GM12878 (cell line): ENCODE data around the gene NGDN. TPM values are rescaled to one million over a fixed set of nuclear protein-coding genes. Genes with fewer than 3 reads are reported as not detected.

ENCODE experiments used
- ATAC-seq: fragments of 200-7000 bp; cut with Tn5 transposase; 3 replicates; pipeline ENCODE4 v1.9.1; 2020; ENCODE audit warnings: mild to moderate bottlenecking, moderate library complexity
- BruUV-seq: library from RNA; stranded (reverse); fragments of 400-500 nt; replicated peaks from 2 replicates; lab custom pipeline; 2021; lab: Mats Ljungman, UMichigan
- CTCF ChIA-PET: fragments of 300-600 bp; sonication (Branson Sonifier 250); formaldehyde crosslinking; extraction: SDS; loops from one replicate; lab custom pipeline; 2021; ENCODE audit warnings: inconsistent platforms; lab: Yijun Ruan, JAX
- POLR2A ChIA-PET: fragments of 350-600 bp; formaldehyde crosslinking; extraction: SDS; loops from one replicate; lab custom pipeline; 2021; ENCODE audit warnings: inconsistent platforms; lab: Charles Lee
- RAD21 ChIA-PET: fragments of 300-600 bp; sonication (Branson Sonifier 250); formaldehyde crosslinking; loops from one replicate; lab custom pipeline; 2023; ENCODE audit warnings: antibody characterized with exemption; ENCODE audit not compliant: unreplicated experiment; lab: Charles Lee
- SMC1A ChIA-PET: fragments of 300-600 bp; sonication (Branson Sonifier 250); formaldehyde crosslinking; loops from one replicate; lab custom pipeline; 2023; ENCODE audit not compliant: unreplicated experiment, uncharacterized antibody; lab: Charles Lee
- DNase-seq: peaks from one replicate; pipeline ENCODE4 v3.0.0-alpha.2; 2011; ENCODE audit warnings: low read depth, low spot score
- FAIRE-seq: peaks from 3 replicates; lab custom pipeline; 2011; peaks lifted over from hg19 to GRCh38; lab: Jason Lieb, UNC
- H2AFZ ChIP-seq: 2 replicates; pipeline ENCODE4 v1.6.0; 2011; ENCODE audit warnings: low read depth, low read length, control low read depth; ENCODE audit not compliant: control insufficient read depth
- H3K27ac ChIP-seq: 2 replicates; pipeline ENCODE4 v1.5.1; 2011; ENCODE audit warnings: control low read depth; ENCODE audit not compliant: control insufficient read depth, insufficient read depth
- H3K27me3 ChIP-seq, 2 experiments: replicated peaks in 1 of 2; 2 replicates each; pipeline versions ENCODE4 v1.6.0 to v1.6.1; 2011; ENCODE audit warnings: low read length in 1 of 2; ENCODE audit not compliant: control insufficient read depth in 2 of 2, insufficient read depth in 2 of 2
- H3K36me3 ChIP-seq, 2 experiments: 2 replicates each; pipeline ENCODE4 v1.5.1; 2011; ENCODE audit warnings: low read length in 1 of 2; ENCODE audit not compliant: control insufficient read depth in 2 of 2, insufficient read depth in 2 of 2
- H3K4me1 ChIP-seq: 2 replicates; pipeline ENCODE4 v1.6.1; 2011; ENCODE audit warnings: mild to moderate bottlenecking, low read length, moderate library complexity, mixed read lengths; ENCODE audit not compliant: control insufficient read depth, insufficient read depth
- H3K4me2 ChIP-seq: 2 replicates; pipeline ENCODE4 v1.6.0; 2011; ENCODE audit warnings: control low read depth; ENCODE audit not compliant: control insufficient read depth, insufficient read depth
- H3K4me3 ChIP-seq: fragments of 200-600 bp; sonication (generic); 2 replicates; pipeline ENCODE4 v1.5.1; 2016
- H3K79me2 ChIP-seq: 2 replicates; pipeline ENCODE4 v1.6.0; 2011; ENCODE audit warnings: low read length; ENCODE audit not compliant: control insufficient read depth, insufficient read depth
- H3K9ac ChIP-seq: 2 replicates; pipeline ENCODE4 v1.8.0; 2011; ENCODE audit warnings: low read length, control low read depth, mixed read lengths; ENCODE audit not compliant: control insufficient read depth, insufficient read depth
- H3K9me3 ChIP-seq: replicated peaks from 3 replicates; pipeline ENCODE4 v1.5.1; 2011; ENCODE audit warnings: mild to moderate bottlenecking, low read length; ENCODE audit not compliant: control insufficient read depth, insufficient read depth
- H4K20me1 ChIP-seq: 2 replicates; pipeline ENCODE4 v1.6.0; 2011; ENCODE audit not compliant: control insufficient read depth, insufficient read depth
- ASH2L ChIP-seq: fragments of 300-600, 200-600 bp; sonication (generic); IDR thresholded peaks from 2 replicates; pipeline ENCODE4 v1.6.1; 2017; ENCODE audit warnings: low read depth, mild to moderate bottlenecking, borderline replicate concordance
- CUX1 ChIP-seq: IDR thresholded peaks from 2 replicates; pipeline ENCODE4 v1.6.1; 2012; ENCODE audit warnings: improper control_type of control experiment, low read depth, low read length; ENCODE audit not compliant: insufficient replicate concordance
- EGR1 ChIP-seq, 2 experiments: IDR thresholded peaks; 1 replicate in 1 of 2; 2 replicates in 1 of 2; pipeline ENCODE4 v1.6.1; 2011 to 2012; ENCODE audit warnings: low read depth in 2 of 2, low read length in 2 of 2, borderline replicate concordance in 1 of 2, mild to moderate bottlenecking in 1 of 2, moderate library complexity in 1 of 2
- FOXM1 ChIP-seq: IDR thresholded peaks from 2 replicates; pipeline ENCODE4 v1.6.1; 2012; ENCODE audit warnings: low read depth, mild to moderate bottlenecking, inconsistent platforms, low read length, moderate library complexity
- IRF3 ChIP-seq: fragments of 450-650 bp; IDR thresholded peaks from 2 replicates; pipeline ENCODE4 v1.6.1; 2014; ENCODE audit warnings: mild to moderate bottlenecking
- JUND ChIP-seq: IDR thresholded peaks from 2 replicates; pipeline ENCODE4 v1.6.1; 2012; ENCODE audit warnings: low read depth, mild to moderate bottlenecking, low read length, improper control_type of control experiment, moderate library complexity
- KDM1A ChIP-seq: fragments of 200-600 bp; sonication (generic); IDR thresholded peaks from 2 replicates; pipeline ENCODE4 v1.6.1; 2016; ENCODE audit warnings: borderline replicate concordance
- YY1 ChIP-seq: IDR thresholded peaks from 2 replicates; pipeline ENCODE4 v1.6.1; 2011; ENCODE audit warnings: low read depth, mild to moderate bottlenecking, low read length
- ZBTB33 ChIP-seq: fragments of 450-650 bp; IDR thresholded peaks from 2 replicates; pipeline ENCODE4 v1.6.1; 2017; ENCODE audit warnings: mild to moderate bottlenecking
- WGBS: methylation state at CpG from one replicate; pipeline ENCODE4 v1.1.6; 2016; ENCODE audit warnings: low lambda C conversion rate; ENCODE audit not compliant: insufficient replicate concordance, insufficient coverage; ENCODE audit errors: missing lambda C conversion rate; 5-methylcytosine and 5-hydroxymethylcytosine counted together
- in situ Hi-C: fragments of 300-500 bp; cut with MboI; formaldehyde crosslinking; loops from 9 replicates; pipeline ENCODE4 v1.14.3; 2018; ENCODE audit warnings: mixed read lengths
- intact Hi-C: fragments of 100-400 bp; cut with micrococcal nuclease; formaldehyde crosslinking; loops from one replicate; pipeline ENCODE4 v1.14.2; 2022; ENCODE audit not compliant: unreplicated experiment
- polyA plus RNA-seq, 11 experiments: library from polyadenylated mRNA; depleted of rRNA in 4 of 11; unstranded in 6 of 11; stranded (reverse) in 5 of 11; fragments of >200 nt; fragmentation: Nextera tagmentation in 4 of 11; fragmentation: Illumina TruSeq in 1 of 11; extraction: Ambion mirVana in 4 of 11; extraction: Trizol in 1 of 11; gene quantifications; 1 replicate in 1 of 11; 2 replicates in 10 of 11; pipeline versions ENCODE4 v1.2.1 to v1.2.3, GENCODE V29; 2011 to 2016; ENCODE audit warnings: inconsistent platforms in 2 of 11, missing spikeins in 2 of 11, low read depth in 1 of 11
- total RNA-seq, 4 experiments: library from RNA; depleted of rRNA in 3 of 4; stranded (reverse); fragments of >200 nt in 3 of 4; fragmentation: Illumina TruSeq in 1 of 4; extraction: Trizol in 1 of 4; gene quantifications; 2 replicates each; pipeline versions ENCODE4 v1.2.1 to v1.2.3, GENCODE V29; 2013 to 2021

The NGDN gene
- total and polyA plus RNA-seq, 10 of the 15 experiments (the other 5 are each of a cell fraction or from before 2014, with no cell fraction given): 40.4 to 163 (median 71.4) TPM

GRCh38 chr14:23430016-23430722 is 39.3 kb upstream of the NGDN start (continued):
- TF ChIP-seq IRF3 (no peak), FOXM1 (no peak), JUND (no peak), EGR1 (IDR thresholded peaks at IDR 0.05; ENCODE audit: borderline replicate concordance in 1 of 2, low read depth in 2 of 2, low read length in 2 of 2) (no peak), KDM1A (no peak), ASH2L (no peak)

DNA sequence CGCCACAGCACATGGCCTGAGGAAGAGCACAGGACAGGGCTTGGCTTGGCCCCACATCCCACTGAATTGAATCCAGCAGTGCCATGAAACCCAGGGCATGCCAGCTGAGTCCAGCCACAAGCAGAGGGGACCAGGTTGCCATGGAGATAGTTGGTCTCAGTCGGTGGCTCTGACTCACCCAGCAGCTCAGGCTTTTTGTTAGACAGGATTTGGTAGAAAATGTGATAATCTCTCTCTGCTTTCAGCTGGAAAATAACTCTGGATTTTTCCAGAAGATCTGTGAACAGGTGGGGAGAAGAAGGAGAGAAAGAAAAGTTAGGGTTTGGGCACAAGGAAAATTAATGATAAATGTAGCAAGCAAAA is 38.8 kb upstream of the NGDN start:
- H3K4me2 ChIP-seq: no peak overlapping the region
- H3K27me3 ChIP-seq: no peaks in the 10 kb centered on the region; a peak in 3 of 4 replicates
- in situ Hi-C loops (no loop called here), intact Hi-C loops (no loop called here)
- ChIA-PET CTCF (no interaction called here), SMC1A (no interaction called here), RAD21 (no interaction called here), POLR2A (no interaction called here)
- no peaks in the 10 kb centered on the region for H3K79me2 ChIP-seq
- no peaks in the 10 kb centered on the region for H4K20me1 ChIP-seq
- H3K36me3 ChIP-seq: no peaks in the 10 kb centered on the region; a peak in 1 of 4 replicates
- WGBS: 4% methylated on average over 2 of the region's 2 CpGs
- no peak for FAIRE-seq
- no peak overlapping the region for H3K9ac ChIP-seq
- no TSS peak for BruUV-seq
- ATAC-seq: no peak
- H3K4me3 ChIP-seq: no peak overlapping the region
- no peak overlapping the region for H3K27ac ChIP-seq
- no peaks in the 10 kb centered on the region for H3K4me1 ChIP-seq
- H2AFZ ChIP-seq: no peak overlapping the region
- no peak for DNase-seq
- no peaks in the 10 kb centered on the region for H3K9me3 ChIP-seq
- no peak for TF ChIP-seq YY1
- TF ChIP-seq IRF3: no peak
- no peak for TF ChIP-seq ZBTB33
- no peak for TF ChIP-seq KDM1A
- no peak for TF ChIP-seq CUX1
